Natural killer cell (primary cell): ENCODE results near the gene BRINP2. TPM values are rescaled to one million over a fixed set of nuclear protein-coding genes. Genes with fewer than 3 reads are reported as not detected.

Experiments
- ATAC-seq, 3 donors: fragments of 150-1000 bp in 2 of 3; fragments of 200-7000 bp in 1 of 3; cut with Tn5 transposase; 1 replicate in 1 of 3; 2 replicates in 2 of 3; pipeline ENCODE4 v1.10.0; 2021; ENCODE audit warnings: mild to moderate bottlenecking in 2 of 3, moderate library complexity in 2 of 3
- DNase-seq, 2 donors: peaks; one replicate each; pipeline versions ENCODE4 v3.0.0 to v3.0.0-alpha.2; 2013 to 2021; ENCODE audit warnings: mixed read lengths in 1 of 2
- H3K27ac ChIP-seq: one replicate; pipeline ENCODE4 v1.5.1; 2013; ENCODE audit warnings: mild to moderate bottlenecking, low read length
- H3K27me3 ChIP-seq: one replicate; pipeline ENCODE4 v1.6.1; 2013; ENCODE audit warnings: low read length; ENCODE audit not compliant: control insufficient read depth, insufficient read depth
- H3K36me3 ChIP-seq: one replicate; pipeline ENCODE4 v1.6.1; 2013; ENCODE audit warnings: low read length; ENCODE audit not compliant: control insufficient read depth, insufficient read depth
- H3K4me1 ChIP-seq: one replicate; pipeline ENCODE4 v1.6.1; 2013; ENCODE audit warnings: low read length; ENCODE audit not compliant: control insufficient read depth, insufficient read depth
- H3K4me3 ChIP-seq: one replicate; pipeline ENCODE4 v1.5.1; 2013; ENCODE audit warnings: low read length
- H3K9me3 ChIP-seq: one replicate; pipeline ENCODE4 v1.6.1; 2013; ENCODE audit warnings: low read length; ENCODE audit not compliant: control insufficient read depth, insufficient read depth
- H3K27ac Mint-ChIP-seq, 2 donors: one replicate each; pipeline ENCODE4 v1.8.0; 2022; ENCODE audit warnings: mild to moderate bottlenecking in 2 of 2, mixed read lengths in 2 of 2, moderate library complexity in 1 of 2
- H3K27me3 Mint-ChIP-seq, 2 donors: one replicate each; pipeline ENCODE4 v1.8.0; 2022; ENCODE audit warnings: low read depth in 2 of 2, mixed read lengths in 2 of 2
- H3K36me3 Mint-ChIP-seq: one replicate; pipeline ENCODE4 v1.8.0; 2022; ENCODE audit warnings: mixed read lengths
- H3K4me1 Mint-ChIP-seq, 2 donors: one replicate each; pipeline ENCODE4 v1.8.0; 2022; ENCODE audit warnings: mixed read lengths in 2 of 2
- H3K4me3 Mint-ChIP-seq: one replicate; pipeline ENCODE4 v1.8.0; 2022; ENCODE audit warnings: mild to moderate bottlenecking, moderate library complexity, mixed read lengths
- H3K9me3 Mint-ChIP-seq, 2 donors: one replicate each; pipeline ENCODE4 v1.8.0; 2022; ENCODE audit warnings: mixed read lengths in 2 of 2
- CTCF ChIP-seq: fragments of 200-600 bp; IDR thresholded peaks from one replicate; pipeline ENCODE4 v1.8.0; 2022; ENCODE audit warnings: antibody characterized with exemption
- WGBS: methylation state at CpG from one replicate; pipeline ENCODE4 v1.1.7; 2013; ENCODE audit warnings: missing lambda C conversion rate; ENCODE audit not compliant: insufficient coverage; 5-methylcytosine and 5-hydroxymethylcytosine counted together
- intact Hi-C: fragments of 100-400 bp; cut with micrococcal nuclease; formaldehyde crosslinking; loops from one replicate; pipeline ENCODE4 v1.14.2; 2022
- total RNA-seq, 4 donors: library from RNA; stranded (reverse); fragments of 120-200 nt in 1 of 4; gene quantifications; one replicate each; pipeline versions ENCODE4 v1.2.3 to v1.2.4, GENCODE V29; 2013 to 2022

Gene BRINP2
- total RNA-seq, 3 donors from 2014 or later (not counting 1 experiment from before 2014, with no cell fraction given), result not detected

GRCh38 chr1:177163844-177164379, 6.8 kb upstream of the BRINP2 start:
- peaks cover 11% of the 10 kb centered on the region for H3K36me3 Mint-ChIP-seq
- no peak overlapping the region for H3K4me3 Mint-ChIP-seq
- peaks cover 10% of the 10 kb centered on the region for H3K27me3 ChIP-seq
- ATAC-seq (no peak), DNase-seq (no peak)
- no peak overlapping the region for H3K4me3 ChIP-seq
- no peaks in the 10 kb centered on the region for H3K4me1 ChIP-seq
- H3K27ac ChIP-seq, result no peak overlapping the region
- 6% methylated on average over 15 of the region's 15 CpGs for WGBS
- no peaks in the 10 kb centered on the region for H3K4me1 Mint-ChIP-seq
- peaks cover 2 to 8% of the 10 kb centered on the region in 2 donors for H3K9me3 Mint-ChIP-seq
- intact Hi-C loops, result no loop called here
- H3K36me3 ChIP-seq, result no peaks in the 10 kb centered on the region
- H3K9me3 ChIP-seq, result no peaks in the 10 kb centered on the region
- H3K27me3 Mint-ChIP-seq, result peaks cover 11 to 16% of the 10 kb centered on the region in 2 donors
- no peak overlapping the region for H3K27ac Mint-ChIP-seq
- TF ChIP-seq CTCF, result no peak

GRCh38 chr1:177164380-177165068, 6.2 kb upstream of the BRINP2 start, which contains the start of gene ASTN1:
Gene ASTN1, minus strand, starts transcription at chr1:177164712. Its CDS starts 36 bp downstream, at chr1:177164676.
- WGBS, result 3% methylated on average over 49 of the region's 49 CpGs
- ATAC-seq (no peak), DNase-seq (no peak)
- H3K9me3 ChIP-seq, result no peaks in the 10 kb centered on the region
- H3K4me1 ChIP-seq, result no peaks in the 10 kb centered on the region
- Mint-ChIP-seq H3K4me1 (no peaks in the 10 kb centered on the region), H3K27me3 (peaks cover 11 to 16% of the 10 kb centered on the region in 2 donors), H3K4me3 (no peak within 1 kb of the TSS), H3K27ac (no peak within 1 kb of the TSS), H3K9me3 (peaks cover 2 to 8% of the 10 kb centered on the region in 2 donors), H3K36me3 (peaks cover 11% of the 10 kb centered on the region)
- no peaks in the 10 kb centered on the region for H3K36me3 ChIP-seq
- peaks cover 10% of the 10 kb centered on the region for H3K27me3 ChIP-seq
- intact Hi-C loops, result no loop called here
- no peak within 1 kb of the TSS for H3K27ac ChIP-seq
- no peak for TF ChIP-seq CTCF
- H3K4me3 ChIP-seq, result no peak within 1 kb of the TSS

GRCh38 chr1:177165069-177165439, 5.7 kb upstream of the BRINP2 start:
- Histone ChIP-seq H3K4me3 (no peak overlapping the region), H3K9me3 (no peaks in the 10 kb centered on the region), H3K27me3 (peaks cover 13% of the 10 kb centered on the region), H3K4me1 (no peaks in the 10 kb centered on the region), H3K36me3 (no peaks in the 10 kb centered on the region), H3K27ac (no peak overlapping the region)
- ATAC-seq (no peak), DNase-seq (no peak)
- H3K36me3 Mint-ChIP-seq, result peaks cover 11% of the 10 kb centered on the region
- no peak overlapping the region for H3K4me3 Mint-ChIP-seq
- H3K4me1 Mint-ChIP-seq, result no peaks in the 10 kb centered on the region
- no peak overlapping the region for H3K27ac Mint-ChIP-seq
- 7% methylated on average over 5 of the region's 9 CpGs for WGBS
- peaks cover 11 to 16% of the 10 kb centered on the region in 2 donors for H3K27me3 Mint-ChIP-seq
- no peak for TF ChIP-seq CTCF
- intact Hi-C loops, result no loop called here
- H3K9me3 Mint-ChIP-seq, result peaks cover 2 to 8% of the 10 kb centered on the region in 2 donors
